Tibial nerve (tissue), 3 donors: ENCODE measurements around the gene INTS11.

Source experiments
- POLR2A ChIP-seq, 2 donors: fragments of 450-650 bp; IDR thresholded peaks; one replicate each; pipeline ENCODE4 v1.6.1; 2017; ENCODE audit warnings: antibody characterized with exemption in 2 of 2, mild to moderate bottlenecking in 2 of 2, moderate library complexity in 2 of 2
- TF ChIP-seq, protein P1 (sequence below), 5 experiments: fragments of 200-600 bp in 3 of 5; fragments of 450-650 bp in 2 of 5; sonication (generic) in 3 of 5; IDR thresholded peaks; one replicate each; pipeline ENCODE4 v1.5.1; 2016 to 2019; ENCODE audit warnings: antibody characterized with exemption in 5 of 5, mild to moderate bottlenecking in 3 of 5, moderate library complexity in 2 of 5

DNA sequence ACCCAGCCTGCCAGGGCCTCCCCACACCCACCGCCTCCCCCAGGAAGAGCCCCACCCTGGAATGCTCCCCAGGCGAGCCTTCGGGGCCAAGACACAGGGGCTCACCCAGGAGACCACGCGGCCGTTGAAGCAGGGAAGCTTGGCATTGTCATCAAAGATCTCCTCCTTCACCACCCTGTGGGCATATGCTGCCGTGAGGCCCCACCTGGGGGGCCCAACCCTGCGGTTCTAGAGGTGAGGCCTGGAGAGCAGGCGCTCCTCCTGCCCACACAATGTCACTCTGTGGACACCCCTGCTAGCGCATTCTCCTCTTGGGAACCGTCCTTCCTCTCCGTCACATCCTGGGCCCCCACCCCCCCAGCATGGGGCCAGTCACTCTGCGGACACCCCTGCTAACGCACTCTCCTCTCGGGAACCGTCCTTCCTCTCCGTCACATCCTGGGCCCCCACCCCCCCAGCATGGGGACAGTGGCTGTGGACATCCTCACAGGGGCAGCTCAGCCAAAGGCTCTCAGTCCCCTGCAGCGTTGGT lies 18.2 kb upstream of the INTS11 start:
- TF ChIP-seq, protein P1, sequence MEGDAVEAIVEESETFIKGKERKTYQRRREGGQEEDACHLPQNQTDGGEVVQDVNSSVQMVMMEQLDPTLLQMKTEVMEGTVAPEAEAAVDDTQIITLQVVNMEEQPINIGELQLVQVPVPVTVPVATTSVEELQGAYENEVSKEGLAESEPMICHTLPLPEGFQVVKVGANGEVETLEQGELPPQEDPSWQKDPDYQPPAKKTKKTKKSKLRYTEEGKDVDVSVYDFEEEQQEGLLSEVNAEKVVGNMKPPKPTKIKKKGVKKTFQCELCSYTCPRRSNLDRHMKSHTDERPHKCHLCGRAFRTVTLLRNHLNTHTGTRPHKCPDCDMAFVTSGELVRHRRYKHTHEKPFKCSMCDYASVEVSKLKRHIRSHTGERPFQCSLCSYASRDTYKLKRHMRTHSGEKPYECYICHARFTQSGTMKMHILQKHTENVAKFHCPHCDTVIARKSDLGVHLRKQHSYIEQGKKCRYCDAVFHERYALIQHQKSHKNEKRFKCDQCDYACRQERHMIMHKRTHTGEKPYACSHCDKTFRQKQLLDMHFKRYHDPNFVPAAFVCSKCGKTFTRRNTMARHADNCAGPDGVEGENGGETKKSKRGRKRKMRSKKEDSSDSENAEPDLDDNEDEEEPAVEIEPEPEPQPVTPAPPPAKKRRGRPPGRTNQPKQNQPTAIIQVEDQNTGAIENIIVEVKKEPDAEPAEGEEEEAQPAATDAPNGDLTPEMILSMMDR (IDR thresholded peaks at IDR 0.05), result no peak
- TF ChIP-seq POLR2A (IDR thresholded peaks at IDR 0.05), result no peak
